Erythroblast (primary cell): ENCODE measurements around the gene RTL10.

Experiments
- GATA1 ChIP-seq: IDR thresholded peaks from 2 replicates; pipeline ENCODE4 v1.6.1; 2011; ENCODE audit warnings: low read depth, mild to moderate bottlenecking, control low read depth, low read length, moderate library complexity
- POLR2A ChIP-seq: IDR thresholded peaks from 2 replicates; pipeline ENCODE4 v1.6.1; 2011; ENCODE audit warnings: mild to moderate bottlenecking, low read length

DNA sequence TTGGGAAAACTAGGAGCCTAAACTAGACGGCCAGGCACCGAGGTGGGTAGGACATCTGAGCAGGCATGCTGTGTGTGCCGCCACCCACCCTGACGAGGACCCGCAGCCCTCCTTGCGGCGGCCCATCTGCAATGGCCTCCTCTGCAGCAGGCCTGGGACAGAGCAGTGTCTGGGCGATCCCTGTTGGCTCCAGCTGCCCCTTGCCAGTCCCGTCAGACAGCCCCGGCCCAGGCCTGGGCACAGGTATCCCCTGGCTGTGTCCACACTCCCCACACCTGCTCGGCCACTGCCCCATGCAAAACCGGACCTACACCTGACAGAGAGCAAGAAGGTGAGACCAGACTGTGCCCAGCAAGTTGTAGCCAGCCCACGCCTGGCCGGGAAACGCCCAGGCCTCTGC is 38.7 kb upstream of the RTL10 start:
- TF ChIP-seq POLR2A, result no peak
- no peak for TF ChIP-seq GATA1
